ENCODE data around the gene SORD.
"Not testable (repeated sequence)": the region's sequence is repeated elsewhere in the genome, so short reads cannot be mapped to it uniquely, and the experiment has no call there.

SORD gene

GRCh38 chr15:45097466-45097865, 74.5 kb downstream of the SORD start:
- Histone ChIP-seq H3K4me3 (ENCODE audit: insufficient read length, low read depth) (no peak overlapping the region), H3K9me3 (ENCODE audit: insufficient read depth, low read length) (no peaks in the 10 kb centered on the region), H3K4me1 (ENCODE audit: insufficient read depth, insufficient read length) (peaks cover 10% of the 10 kb centered on the region), H3K9ac (ENCODE audit: insufficient read length, low read depth) (no peak overlapping the region), H3K27me3 (ENCODE audit: insufficient read depth, insufficient read length) (no peaks in the 10 kb centered on the region), H3K36me3 (ENCODE audit: insufficient read depth, insufficient read length, low read length) (no peaks in the 10 kb centered on the region)
- TF ChIP-seq ZNF274 (IDR thresholded peaks at IDR 0.05; ENCODE audit: low read depth, low read length) = no peak
- TF ChIP-seq YY1 (IDR thresholded peaks at IDR 0.05; ENCODE audit: insufficient read depth, insufficient read length) = no peak
- TF ChIP-seq SUZ12 (IDR thresholded peaks at IDR 0.05; ENCODE audit: extremely low read depth, insufficient read depth, insufficient read length) = no peak
- DNase-seq (ENCODE audit: low read depth, low spot score) = no peak

GRCh38 chr15:45099549-45100165, 76.7 kb downstream of the SORD start:
- no peak for TF ChIP-seq YY1 (IDR thresholded peaks at IDR 0.05; ENCODE audit: insufficient read depth, insufficient read length)
- no peak for TF ChIP-seq ZNF274 (IDR thresholded peaks at IDR 0.05; ENCODE audit: low read depth, low read length)
- TF ChIP-seq SUZ12 (IDR thresholded peaks at IDR 0.05; ENCODE audit: extremely low read depth, insufficient read depth, insufficient read length) = no peak
- Histone ChIP-seq H3K4me1 (ENCODE audit: insufficient read depth, insufficient read length) (peaks cover 12% of the 10 kb centered on the region), H3K4me3 (ENCODE audit: insufficient read length, low read depth) (no peak overlapping the region), H3K36me3 (ENCODE audit: insufficient read depth, insufficient read length, low read length) (no peaks in the 10 kb centered on the region), H3K27me3 (ENCODE audit: insufficient read depth, insufficient read length) (no peaks in the 10 kb centered on the region), H3K9me3 (ENCODE audit: insufficient read depth, low read length) (no peaks in the 10 kb centered on the region), H3K9ac (ENCODE audit: insufficient read length, low read depth) (no peak overlapping the region)
- no peak for DNase-seq (ENCODE audit: low read depth, low spot score)

DNA sequence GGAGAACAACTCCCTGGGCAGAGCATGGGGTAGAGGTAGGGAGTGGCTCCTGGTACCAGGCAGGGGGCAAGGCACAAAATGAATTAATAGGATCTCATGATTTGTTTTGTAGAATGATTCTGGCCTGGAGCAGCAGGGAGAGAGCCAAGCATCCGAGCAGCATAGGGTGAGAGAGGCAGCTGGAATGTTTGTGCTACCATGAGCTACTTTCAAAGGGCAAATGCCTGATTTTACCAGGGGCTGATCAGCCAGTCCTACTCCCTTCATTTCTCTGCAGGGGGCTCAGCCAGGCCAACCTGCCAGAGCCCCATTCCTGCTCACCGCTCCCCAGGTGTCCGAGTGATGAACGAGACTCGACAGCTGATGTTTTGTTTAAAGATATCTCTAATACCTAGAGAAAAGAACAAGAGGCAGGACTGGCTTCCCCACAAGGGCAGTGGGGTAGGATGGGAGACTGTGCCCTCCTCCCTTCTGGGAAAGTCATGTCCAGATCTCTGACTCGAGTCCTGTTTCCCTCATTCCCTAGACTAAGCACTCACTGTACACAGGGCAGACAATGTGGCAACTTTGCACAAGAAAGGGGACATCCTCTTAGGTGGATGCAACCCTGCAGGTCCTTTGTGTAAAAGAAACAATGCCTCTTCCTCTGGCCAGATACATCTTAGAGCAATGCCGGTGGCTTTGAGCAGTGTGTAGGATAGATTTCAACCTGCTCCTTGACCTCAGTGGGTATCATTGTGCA, 78.1 kb downstream of the SORD start:
- Histone ChIP-seq H3K4me1 (ENCODE audit: insufficient read depth, insufficient read length) (peaks cover 12% of the 10 kb centered on the region), H3K27me3 (ENCODE audit: insufficient read depth, insufficient read length) (no peaks in the 10 kb centered on the region), H3K9me3 (ENCODE audit: insufficient read depth, low read length) (no peaks in the 10 kb centered on the region), H3K4me3 (ENCODE audit: insufficient read length, low read depth) (no peak overlapping the region), H3K36me3 (ENCODE audit: insufficient read depth, insufficient read length, low read length) (no peaks in the 10 kb centered on the region), H3K9ac (ENCODE audit: insufficient read length, low read depth) (no peak overlapping the region)
- DNase-seq (ENCODE audit: low read depth, low spot score) = peak; percentile 22
- TF ChIP-seq ZNF274 (IDR thresholded peaks at IDR 0.05; ENCODE audit: low read depth, low read length) (no peak), YY1 (IDR thresholded peaks at IDR 0.05; ENCODE audit: insufficient read depth, insufficient read length) (no peak), SUZ12 (IDR thresholded peaks at IDR 0.05; ENCODE audit: extremely low read depth, insufficient read depth, insufficient read length) (no peak)

DNA sequence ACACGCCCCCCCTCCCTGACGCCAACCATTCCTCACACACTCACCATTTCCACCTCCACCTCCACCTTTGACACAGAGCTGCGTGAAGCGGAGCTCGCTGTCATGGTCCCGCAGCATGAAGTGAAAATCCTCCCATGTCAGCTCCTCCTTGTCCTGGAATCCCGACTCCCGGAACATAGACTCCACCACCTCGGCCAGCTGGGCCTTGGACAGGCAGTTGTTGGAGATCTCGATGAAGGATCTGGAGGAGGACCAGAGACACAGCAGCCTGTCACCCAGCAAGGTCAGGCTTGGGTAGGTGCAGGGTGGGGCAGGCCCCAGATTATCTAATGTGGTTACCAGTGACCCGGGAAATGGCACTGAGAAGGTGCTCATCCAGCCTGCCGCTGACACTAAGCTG, 78.8 kb downstream of the SORD start:
- DNase-seq (ENCODE audit: low read depth, low spot score) = no peak
- TF ChIP-seq ZNF274 (IDR thresholded peaks at IDR 0.05; ENCODE audit: low read depth, low read length) (no peak), YY1 (IDR thresholded peaks at IDR 0.05; ENCODE audit: insufficient read depth, insufficient read length) (no peak), SUZ12 (IDR thresholded peaks at IDR 0.05; ENCODE audit: extremely low read depth, insufficient read depth, insufficient read length) (no peak)
- H3K9me3 ChIP-seq (ENCODE audit: insufficient read depth, low read length) = no peaks in the 10 kb centered on the region
- H3K4me3 ChIP-seq (ENCODE audit: insufficient read length, low read depth) = no peak overlapping the region
- H3K36me3 ChIP-seq (ENCODE audit: insufficient read depth, insufficient read length, low read length) = no peaks in the 10 kb centered on the region
- no peaks in the 10 kb centered on the region for H3K27me3 ChIP-seq (ENCODE audit: insufficient read depth, insufficient read length)
- H3K4me1 ChIP-seq (ENCODE audit: insufficient read depth, insufficient read length) = peaks cover 12% of the 10 kb centered on the region
- no peak overlapping the region for H3K9ac ChIP-seq (ENCODE audit: insufficient read length, low read depth)

- TF ChIP-seq YY1 (IDR thresholded peaks at IDR 0.05; ENCODE audit: insufficient read depth, insufficient read length) (no peak), SUZ12 (IDR thresholded peaks at IDR 0.05; ENCODE audit: extremely low read depth, insufficient read depth, insufficient read length) (no peak), ZNF274 (IDR thresholded peaks at IDR 0.05; ENCODE audit: low read depth, low read length) (no peak)
- Histone ChIP-seq H3K4me1 (ENCODE audit: insufficient read depth, insufficient read length) (peaks cover 12% of the 10 kb centered on the region), H3K36me3 (ENCODE audit: insufficient read depth, insufficient read length, low read length) (no peaks in the 10 kb centered on the region), H3K4me3 (ENCODE audit: insufficient read length, low read depth) (no peak overlapping the region), H3K9me3 (ENCODE audit: insufficient read depth, low read length) (no peaks in the 10 kb centered on the region), H3K27me3 (ENCODE audit: insufficient read depth, insufficient read length) (no peaks in the 10 kb centered on the region), H3K9ac (ENCODE audit: insufficient read length, low read depth) (no peak overlapping the region)
- DNase-seq (ENCODE audit: low read depth, low spot score) = no peak
Measured at GRCh38 chr15:45102226-45102625, 79.2 kb downstream of the SORD start.

- H3K4me1 ChIP-seq (ENCODE audit: insufficient read depth, insufficient read length) = peaks cover 12% of the 10 kb centered on the region
- not testable (repeated sequence) for DNase-seq (ENCODE audit: low read depth, low spot score)
Measured at GRCh38 chr15:45104170-45104569, 81.2 kb downstream of the SORD start.

DNA sequence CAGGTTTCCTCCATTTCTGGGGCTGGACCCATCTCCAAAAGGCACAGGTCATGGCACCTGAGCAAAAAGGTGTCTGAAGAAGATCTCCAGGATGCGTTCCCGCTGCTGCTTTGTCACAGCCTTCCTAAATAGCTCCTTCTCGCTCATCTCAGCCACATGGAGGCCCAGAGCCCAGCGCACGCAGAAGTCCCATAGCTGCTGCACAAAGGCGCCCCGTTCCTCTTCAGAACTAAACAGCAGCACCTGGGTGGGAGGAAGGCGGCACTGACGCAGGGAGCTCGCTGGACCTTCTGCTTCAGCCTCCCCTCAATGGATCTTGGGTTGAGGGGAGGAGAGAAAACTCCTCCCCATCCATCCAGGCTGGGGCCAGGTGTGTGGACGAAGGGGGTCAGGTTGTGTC, 82.6 kb downstream of the SORD start:
- H3K4me3 ChIP-seq (ENCODE audit: insufficient read length, low read depth) = no peak overlapping the region
- H3K9ac ChIP-seq (ENCODE audit: insufficient read length, low read depth) = no peak overlapping the region
- H3K4me1 ChIP-seq (ENCODE audit: insufficient read depth, insufficient read length) = peaks cover 5% of the 10 kb centered on the region
- H3K9me3 ChIP-seq (ENCODE audit: insufficient read depth, low read length) = no peaks in the 10 kb centered on the region
- TF ChIP-seq SUZ12 (IDR thresholded peaks at IDR 0.05; ENCODE audit: extremely low read depth, insufficient read depth, insufficient read length) = no peak
- TF ChIP-seq ZNF274 (IDR thresholded peaks at IDR 0.05; ENCODE audit: low read depth, low read length) = no peak
- no peak for TF ChIP-seq YY1 (IDR thresholded peaks at IDR 0.05; ENCODE audit: insufficient read depth, insufficient read length)
- DNase-seq (ENCODE audit: low read depth, low spot score) = no peak
- H3K36me3 ChIP-seq (ENCODE audit: insufficient read depth, insufficient read length, low read length) = no peaks in the 10 kb centered on the region
- H3K27me3 ChIP-seq (ENCODE audit: insufficient read depth, insufficient read length) = peaks cover 10% of the 10 kb centered on the region

More at GRCh38 chr15:45104170-45104569, 81.2 kb downstream of the SORD start:
- not testable (repeated sequence) for H3K4me3 ChIP-seq (ENCODE audit: insufficient read length, low read depth); H3K9me3 ChIP-seq (ENCODE audit: insufficient read depth, low read length); H3K9ac ChIP-seq (ENCODE audit: insufficient read length, low read depth); H3K27me3 ChIP-seq (ENCODE audit: insufficient read depth, insufficient read length); H3K36me3 ChIP-seq (ENCODE audit: insufficient read depth, insufficient read length, low read length)

Measured in NT2/D1 (cell line).